K562 (cell line): ENCODE results near the gene KYAT1. TPM values are rescaled to one million over a fixed set of nuclear protein-coding genes. Genes with fewer than 3 reads are reported as not detected.

Source experiments
- ARNT ChIP-seq, 2 experiments: fragments of 450-650 bp; IDR thresholded peaks; 2 replicates each; pipeline ENCODE4 v1.6.1; 2016; ENCODE audit warnings: mild to moderate bottlenecking in 1 of 2
- ATF7 ChIP-seq: fragments of 450-650 bp; IDR thresholded peaks from 2 replicates; pipeline ENCODE4 v1.7.1; 2014; ENCODE audit warnings: mild to moderate bottlenecking, moderate library complexity
- CHD7 ChIP-seq: fragments of 200-600 bp; sonication (generic); IDR thresholded peaks from one replicate; pipeline ENCODE4 v1.6.1; 2012; ENCODE audit warnings: mild to moderate bottlenecking, low read depth, low read length, inconsistent platforms
- DPF2 ChIP-seq: fragments of 450-650 bp; IDR thresholded peaks from 2 replicates; pipeline ENCODE4 v1.6.1; 2016
- GTF2A2 ChIP-seq: IDR thresholded peaks from 2 replicates; pipeline ENCODE4 v1.6.1; 2016; ENCODE audit warnings: mild to moderate bottlenecking, missing genetic modification characterization, missing compliant biosample characterization
- GTF2E2 ChIP-seq: fragments of 200-800 bp; sonication (Bioruptor generic); IDR thresholded peaks from 2 replicates; pipeline ENCODE4 v1.6.1; 2016; ENCODE audit warnings: missing genetic modification characterization, missing compliant biosample characterization
- KDM1A ChIP-seq, 2 experiments: fragments of 450-650 bp; IDR thresholded peaks; 2 replicates each; pipeline ENCODE4 v1.6.1; 2016; ENCODE audit warnings: mild to moderate bottlenecking in 2 of 2
- L3MBTL2 ChIP-seq: fragments of 450-650 bp; IDR thresholded peaks from 2 replicates; pipeline ENCODE4 v1.6.1; 2016; ENCODE audit warnings: mild to moderate bottlenecking, moderate library complexity
- NR2C1 ChIP-seq, 2 experiments: fragments of 450-650 bp; IDR thresholded peaks; 2 replicates each; pipeline ENCODE4 v1.6.1; 2017; ENCODE audit warnings: mild to moderate bottlenecking in 2 of 2, antibody characterized with exemption in 1 of 2, inconsistent platforms in 1 of 2, missing compliant biosample characterization in 1 of 2, missing genetic modification characterization in 1 of 2
- RFX1 ChIP-seq: fragments of 450-650 bp; IDR thresholded peaks from 2 replicates; pipeline ENCODE4 v1.6.1; 2016; ENCODE audit warnings: mild to moderate bottlenecking, moderate library complexity
- TRIM24 ChIP-seq, 2 experiments: fragments of 450-650 bp; IDR thresholded peaks; 2 replicates each; pipeline ENCODE4 v1.6.1; 2016
- ZNF644 ChIP-seq: fragments of 200-800 bp; sonication (Bioruptor generic); IDR thresholded peaks from 2 replicates; pipeline ENCODE4 v1.6.1; 2016; ENCODE audit warnings: low read depth, missing genetic modification characterization, missing compliant biosample characterization
- ZNF780A ChIP-seq: fragments of 250-450 bp; sonication (Bioruptor Pico); IDR thresholded peaks from 2 replicates; pipeline ENCODE4 v1.5.0; 2021; ENCODE audit warnings: mild to moderate bottlenecking
- polyA plus RNA-seq, 8 experiments: library from polyadenylated mRNA; depleted of rRNA in 4 of 8; stranded (reverse) in 5 of 8; unstranded in 3 of 8; fragments of >200 nt; fragmentation: Nextera tagmentation in 2 of 8; fragmentation: Illumina TruSeq in 1 of 8; extraction: Ambion mirVana in 2 of 8; extraction: Trizol in 1 of 8; gene quantifications; 2 replicates each; pipeline versions ENCODE4 v1.2.1 to v1.2.3, GENCODE V29; 2011 to 2014; ENCODE audit warnings: inconsistent platforms in 1 of 8, missing spikeins in 1 of 8
- total RNA-seq, 7 experiments: library from RNA; depleted of rRNA in 6 of 7; stranded (reverse); fragments of >200 nt in 6 of 7; fragmentation: Illumina TruSeq in 2 of 7; extraction: Trizol in 2 of 7; gene quantifications; 2 replicates each; pipeline versions ENCODE4 v1.2.1 to v1.2.3, GENCODE V29; 2011 to 2021; ENCODE audit warnings: low replicate concordance in 1 of 7
- TF ChIP-seq, protein P1 (sequence below), 3 experiments: fragments of 200-800 bp in 1 of 3; fragments of 250-450 bp in 1 of 3; fragments of 450-650 bp in 1 of 3; sonication (Bioruptor Pico) in 1 of 3; sonication (Bioruptor generic) in 1 of 3; formaldehyde crosslinking in 1 of 3; IDR thresholded peaks; 2 replicates each; pipeline versions ENCODE4 v1.6.1 to v1.8.0; 2016 to 2022; ENCODE audit warnings: mild to moderate bottlenecking in 2 of 3, missing genetic modification characterization in 2 of 3, missing compliant biosample characterization in 1 of 3, moderate library complexity in 1 of 3

The KYAT1 gene
- total and polyA plus RNA-seq, 9 of the 15 experiments (the other 6 are each of a cell fraction or from before 2014, with no cell fraction given), result 6.4 to 16.8 (median 11.1) TPM

GRCh38 chr9:128818839-128819715 is 62.7 kb downstream of the KYAT1 start (continued):
- TF ChIP-seq CHD7, result no peak
- no peak for TF ChIP-seq ARNT (IDR thresholded peaks at IDR 0.05)
- TF ChIP-seq NR2C1 (IDR thresholded peaks at IDR 0.05), result no peak
- no peak for TF ChIP-seq NR2C1 (tag; IDR thresholded peaks at IDR 0.05)
- TF ChIP-seq ATF7, result no peak
- no peak for TF ChIP-seq TRIM24 (IDR thresholded peaks at IDR 0.05)
- TF ChIP-seq DPF2, result no peak
- no peak; the same call in 1 of the 2 replicates for TF ChIP-seq L3MBTL2
- TF ChIP-seq ZNF780A (CRISPR knock-in tag), result no peak
- TF ChIP-seq ZNF644, result no peak
- no peak for TF ChIP-seq GTF2A2
- no peak for TF ChIP-seq GTF2E2 (tag)
- no peak for TF ChIP-seq KDM1A (IDR thresholded peaks at IDR 0.05)
- TF ChIP-seq, protein P1, sequence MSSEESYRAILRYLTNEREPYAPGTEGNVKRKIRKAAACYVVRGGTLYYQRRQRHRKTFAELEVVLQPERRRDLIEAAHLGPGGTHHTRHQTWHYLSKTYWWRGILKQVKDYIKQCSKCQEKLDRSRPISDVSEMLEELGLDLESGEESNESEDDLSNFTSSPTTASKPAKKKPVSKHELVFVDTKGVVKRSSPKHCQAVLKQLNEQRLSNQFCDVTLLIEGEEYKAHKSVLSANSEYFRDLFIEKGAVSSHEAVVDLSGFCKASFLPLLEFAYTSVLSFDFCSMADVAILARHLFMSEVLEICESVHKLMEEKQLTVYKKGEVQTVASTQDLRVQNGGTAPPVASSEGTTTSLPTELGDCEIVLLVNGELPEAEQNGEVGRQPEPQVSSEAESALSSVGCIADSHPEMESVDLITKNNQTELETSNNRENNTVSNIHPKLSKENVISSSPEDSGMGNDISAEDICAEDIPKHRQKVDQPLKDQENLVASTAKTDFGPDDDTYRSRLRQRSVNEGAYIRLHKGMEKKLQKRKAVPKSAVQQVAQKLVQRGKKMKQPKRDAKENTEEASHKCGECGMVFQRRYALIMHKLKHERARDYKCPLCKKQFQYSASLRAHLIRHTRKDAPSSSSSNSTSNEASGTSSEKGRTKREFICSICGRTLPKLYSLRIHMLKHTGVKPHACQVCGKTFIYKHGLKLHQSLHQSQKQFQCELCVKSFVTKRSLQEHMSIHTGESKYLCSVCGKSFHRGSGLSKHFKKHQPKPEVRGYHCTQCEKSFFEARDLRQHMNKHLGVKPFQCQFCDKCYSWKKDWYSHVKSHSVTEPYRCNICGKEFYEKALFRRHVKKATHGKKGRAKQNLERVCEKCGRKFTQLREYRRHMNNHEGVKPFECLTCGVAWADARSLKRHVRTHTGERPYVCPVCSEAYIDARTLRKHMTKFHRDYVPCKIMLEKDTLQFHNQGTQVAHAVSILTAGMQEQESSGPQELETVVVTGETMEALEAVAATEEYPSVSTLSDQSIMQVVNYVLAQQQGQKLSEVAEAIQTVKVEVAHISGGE (CRISPR knock-in tag; IDR thresholded peaks at IDR 0.05), result no peak
- no peak for TF ChIP-seq RFX1
